Measurements from ENCODE around the gene NR2C2.

NR2C2 gene

DNA sequence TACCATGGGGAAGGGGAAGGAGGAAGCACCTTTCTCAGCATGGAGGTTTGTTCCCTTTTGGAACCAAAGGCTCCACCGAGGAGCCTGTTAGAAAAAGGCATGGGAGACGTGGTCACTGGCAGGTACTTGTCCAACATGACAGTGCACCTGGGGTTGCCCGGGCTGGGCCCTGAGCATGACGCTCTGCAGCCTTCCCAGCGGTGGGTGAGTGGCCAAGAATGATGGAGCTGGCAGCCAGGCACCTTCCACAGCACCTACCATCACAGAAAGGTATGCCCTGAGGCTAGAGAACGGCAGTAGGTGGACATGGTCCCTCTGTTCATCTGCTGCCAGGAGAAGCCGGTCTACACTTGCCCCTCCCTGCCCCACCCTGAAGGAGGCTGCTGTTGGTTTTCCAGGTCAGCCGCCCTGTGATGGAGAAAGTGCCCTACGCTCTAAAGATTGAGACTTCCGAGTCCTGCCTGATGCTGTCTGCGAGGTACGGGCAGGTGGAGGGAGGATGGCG lies 29.0 kb upstream of the NR2C2 start:
- H2BK5ac ChIP-seq (ENCODE audit: low read length), result no peak overlapping the region
- H3K4me3 ChIP-seq (ENCODE audit: low read length), result no peak overlapping the region
- H3K27ac ChIP-seq (ENCODE audit: low read depth, low read length), result no peak overlapping the region
- no peaks in the 10 kb centered on the region for H3K79me2 ChIP-seq (ENCODE audit: control insufficient read depth, insufficient read depth, low read length)
- WGBS (ENCODE audit: extremely low coverage, insufficient coverage, low lambda C conversion rate), result no CpG with 5 or more reads among the region's 13 CpGs
- no peaks in the 10 kb centered on the region for H3K79me1 ChIP-seq (ENCODE audit: low read length)
- H2BK120ac ChIP-seq (ENCODE audit: low read depth, low read length), result no peak overlapping the region
- no peak overlapping the region for H2AK5ac ChIP-seq (ENCODE audit: low read length)
- H2BK15ac ChIP-seq (replicated peaks; ENCODE audit: low read depth), result no peak overlapping the region
- no peak overlapping the region for H3K4ac ChIP-seq (ENCODE audit: low read depth, low read length)
- no peak for DNase-seq
- no peak overlapping the region for H3K18ac ChIP-seq (ENCODE audit: low read length)
- H3K27me3 ChIP-seq (ENCODE audit: insufficient read depth, low read length, poor library complexity), result no peaks in the 10 kb centered on the region
- H3K23ac ChIP-seq (ENCODE audit: low read length), result no peak overlapping the region
- H3K4me1 ChIP-seq (ENCODE audit: control insufficient read depth, low read depth, low read length), result no peaks in the 10 kb centered on the region
- H4K5ac ChIP-seq (ENCODE audit: low read length), result no peak overlapping the region
- no peak overlapping the region for H3K9ac ChIP-seq (ENCODE audit: low read length)
- H3K36me3 ChIP-seq (ENCODE audit: control insufficient read depth, insufficient read depth, low read length), result no peaks in the 10 kb centered on the region
- no peak overlapping the region for H3K56ac ChIP-seq (ENCODE audit: low read length)
- no peak overlapping the region for H3K4me2 ChIP-seq (ENCODE audit: low read length)
- no peak overlapping the region for H4K8ac ChIP-seq (ENCODE audit: low read depth, low read length)

GRCh38 chr3:14920536-14920935 lies 26.8 kb upstream of the NR2C2 start:
- H2AK5ac ChIP-seq (ENCODE audit: low read length), result no peak overlapping the region
- no peak overlapping the region for H2BK5ac ChIP-seq (ENCODE audit: low read length)
- no peak overlapping the region for H3K4me2 ChIP-seq (ENCODE audit: low read length)
- no peak for DNase-seq
- H3K4me1 ChIP-seq (ENCODE audit: control insufficient read depth, low read depth, low read length), result no peaks in the 10 kb centered on the region
- H3K27ac ChIP-seq (ENCODE audit: low read depth, low read length), result no peak overlapping the region
- no peaks in the 10 kb centered on the region for H3K27me3 ChIP-seq (ENCODE audit: insufficient read depth, low read length, poor library complexity)
- no peaks in the 10 kb centered on the region for H3K79me2 ChIP-seq (ENCODE audit: control insufficient read depth, insufficient read depth, low read length)
- H3K4me3 ChIP-seq (ENCODE audit: low read length), result no peak overlapping the region
- no peak overlapping the region for H3K56ac ChIP-seq (ENCODE audit: low read length)
- WGBS (ENCODE audit: extremely low coverage, insufficient coverage, low lambda C conversion rate), result no CpG with 5 or more reads among the region's 5 CpGs
- H4K5ac ChIP-seq (ENCODE audit: low read length), result no peak overlapping the region
- no peak overlapping the region for H2BK15ac ChIP-seq (replicated peaks; ENCODE audit: low read depth)
- no peak overlapping the region for H3K4ac ChIP-seq (ENCODE audit: low read depth, low read length)
- H3K79me1 ChIP-seq (ENCODE audit: low read length), result no peaks in the 10 kb centered on the region
- H4K8ac ChIP-seq (ENCODE audit: low read depth, low read length), result no peak overlapping the region
- H2BK120ac ChIP-seq (ENCODE audit: low read depth, low read length), result no peak overlapping the region
- no peak overlapping the region for H3K18ac ChIP-seq (ENCODE audit: low read length)
- H3K36me3 ChIP-seq (ENCODE audit: control insufficient read depth, insufficient read depth, low read length), result no peaks in the 10 kb centered on the region
- no peak overlapping the region for H3K23ac ChIP-seq (ENCODE audit: low read length)
- H3K9ac ChIP-seq (ENCODE audit: low read length), result no peak overlapping the region

GRCh38 chr3:14921034-14921616 lies 26.3 kb upstream of the NR2C2 start:
- Histone ChIP-seq H3K4me1 (ENCODE audit: control insufficient read depth, low read depth, low read length) (no peaks in the 10 kb centered on the region), H3K4me3 (ENCODE audit: low read length) (no peak overlapping the region), H4K5ac (ENCODE audit: low read length) (no peak overlapping the region), H3K79me2 (ENCODE audit: control insufficient read depth, insufficient read depth, low read length) (no peaks in the 10 kb centered on the region), H3K79me1 (ENCODE audit: low read length) (no peaks in the 10 kb centered on the region), H3K56ac (ENCODE audit: low read length) (no peak overlapping the region), H3K27ac (ENCODE audit: low read depth, low read length) (no peak overlapping the region), H3K18ac (ENCODE audit: low read length) (no peak overlapping the region), H3K36me3 (ENCODE audit: control insufficient read depth, insufficient read depth, low read length) (no peaks in the 10 kb centered on the region), H2BK120ac (ENCODE audit: low read depth, low read length) (no peak overlapping the region), H3K23ac (ENCODE audit: low read length) (no peak overlapping the region), H4K8ac (ENCODE audit: low read depth, low read length) (no peak overlapping the region), H2AK5ac (ENCODE audit: low read length) (no peak overlapping the region), H3K4me2 (ENCODE audit: low read length) (no peak overlapping the region), H2BK15ac (replicated peaks; ENCODE audit: low read depth) (no peak overlapping the region), H3K9ac (ENCODE audit: low read length) (no peak overlapping the region), H3K27me3 (ENCODE audit: insufficient read depth, low read length, poor library complexity) (no peaks in the 10 kb centered on the region), H2BK5ac (ENCODE audit: low read length) (no peak overlapping the region), H3K4ac (ENCODE audit: low read depth, low read length) (no peak overlapping the region)
- WGBS (ENCODE audit: extremely low coverage, insufficient coverage, low lambda C conversion rate), result no CpG with 5 or more reads among the region's 10 CpGs
- DNase-seq, result peak; percentile 87

DNA sequence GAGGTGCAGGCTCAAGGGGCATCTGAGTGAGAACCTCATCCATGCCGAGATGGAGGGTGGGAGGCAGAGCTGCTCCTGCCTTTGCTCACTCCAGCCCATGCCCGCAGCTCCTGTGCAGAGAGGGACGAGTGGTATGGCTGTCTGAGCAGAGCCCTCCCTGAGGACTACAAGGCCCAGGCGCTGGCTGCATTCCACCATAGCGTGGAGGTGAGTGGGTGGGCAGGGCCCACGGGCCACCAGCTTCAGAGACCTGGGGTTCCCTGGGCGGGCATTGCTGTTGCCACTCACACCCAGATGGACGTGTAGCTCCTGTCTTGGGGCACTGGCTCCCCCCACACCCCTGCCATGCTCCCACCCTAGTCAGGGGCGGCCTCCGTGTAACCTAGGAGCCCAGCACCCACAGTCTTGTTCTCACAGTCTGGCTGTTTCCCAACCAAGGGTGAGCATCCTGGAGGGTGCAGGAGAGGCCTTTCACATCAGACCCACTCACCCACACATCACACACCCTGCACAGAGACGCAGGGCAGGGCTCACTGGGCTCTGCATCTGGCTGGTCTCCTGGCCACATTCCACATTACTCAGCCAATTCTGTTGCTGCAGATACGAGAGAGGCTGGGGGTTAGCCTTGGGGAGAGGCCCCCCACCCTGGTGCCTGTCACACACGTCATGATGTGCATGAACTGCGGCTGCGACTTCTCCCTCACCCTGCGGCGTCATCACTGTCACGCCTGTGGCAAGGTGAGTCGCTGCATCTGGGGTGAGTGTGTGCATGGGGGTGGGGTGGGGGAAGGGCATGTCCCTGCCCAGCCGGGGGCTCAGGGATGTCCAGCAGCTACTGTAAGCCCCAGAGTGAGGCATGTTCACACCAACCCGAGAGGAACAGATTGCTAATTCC lies 25.3 kb upstream of the NR2C2 start:
- no peak overlapping the region for H2BK120ac ChIP-seq (ENCODE audit: low read depth, low read length)
- no peak overlapping the region for H3K4me2 ChIP-seq (ENCODE audit: low read length)
- H2BK15ac ChIP-seq (replicated peaks; ENCODE audit: low read depth), result no peak overlapping the region
- no peak overlapping the region for H3K56ac ChIP-seq (ENCODE audit: low read length)
- H2AK5ac ChIP-seq (ENCODE audit: low read length), result no peak overlapping the region
- H3K18ac ChIP-seq (ENCODE audit: low read length), result no peak overlapping the region
- no peaks in the 10 kb centered on the region for H3K36me3 ChIP-seq (ENCODE audit: control insufficient read depth, insufficient read depth, low read length)
- no peak overlapping the region for H3K9ac ChIP-seq (ENCODE audit: low read length)
- H4K5ac ChIP-seq (ENCODE audit: low read length), result no peak overlapping the region
- no peak overlapping the region for H3K4ac ChIP-seq (ENCODE audit: low read depth, low read length)
- H3K23ac ChIP-seq (ENCODE audit: low read length), result no peak overlapping the region
- DNase-seq, result no peak
- no peaks in the 10 kb centered on the region for H3K27me3 ChIP-seq (ENCODE audit: insufficient read depth, low read length, poor library complexity)
- H2BK5ac ChIP-seq (ENCODE audit: low read length), result no peak overlapping the region
- H3K4me1 ChIP-seq (ENCODE audit: control insufficient read depth, low read depth, low read length), result no peaks in the 10 kb centered on the region
- H3K27ac ChIP-seq (ENCODE audit: low read depth, low read length), result no peak overlapping the region
- H3K4me3 ChIP-seq (ENCODE audit: low read length), result no peak overlapping the region
- no peak overlapping the region for H4K8ac ChIP-seq (ENCODE audit: low read depth, low read length)
- WGBS (ENCODE audit: extremely low coverage, insufficient coverage, low lambda C conversion rate), result no CpG with 5 or more reads among the region's 21 CpGs
- H3K79me2 ChIP-seq (ENCODE audit: control insufficient read depth, insufficient read depth, low read length), result no peaks in the 10 kb centered on the region
- H3K79me1 ChIP-seq (ENCODE audit: low read length), result no peaks in the 10 kb centered on the region

- Histone ChIP-seq H3K23ac (ENCODE audit: low read length) (no peak overlapping the region), H2AK5ac (ENCODE audit: low read length) (no peak overlapping the region)
These were observed 24.5 kb upstream of the NR2C2 start for GRCh38 chr3:14922863-14923262.

More at GRCh38 chr3:14922863-14923262, 24.5 kb upstream of the NR2C2 start:
- Histone ChIP-seq H3K4me3 (ENCODE audit: low read length) (no peak overlapping the region), H2BK15ac (replicated peaks; ENCODE audit: low read depth) (no peak overlapping the region), H3K79me1 (ENCODE audit: low read length) (no peaks in the 10 kb centered on the region), H3K27ac (ENCODE audit: low read depth, low read length) (no peak overlapping the region), H3K79me2 (ENCODE audit: control insufficient read depth, insufficient read depth, low read length) (no peaks in the 10 kb centered on the region), H3K4me2 (ENCODE audit: low read length) (no peak overlapping the region), H3K4me1 (ENCODE audit: control insufficient read depth, low read depth, low read length) (no peaks in the 10 kb centered on the region), H3K56ac (ENCODE audit: low read length) (no peak overlapping the region), H2BK5ac (ENCODE audit: low read length) (no peak overlapping the region), H3K4ac (ENCODE audit: low read depth, low read length) (no peak overlapping the region), H3K27me3 (ENCODE audit: insufficient read depth, low read length, poor library complexity) (no peaks in the 10 kb centered on the region), H3K36me3 (ENCODE audit: control insufficient read depth, insufficient read depth, low read length) (no peaks in the 10 kb centered on the region), H4K8ac (ENCODE audit: low read depth, low read length) (no peak overlapping the region), H4K5ac (ENCODE audit: low read length) (no peak overlapping the region), H3K18ac (ENCODE audit: low read length) (no peak overlapping the region), H2BK120ac (ENCODE audit: low read depth, low read length) (no peak overlapping the region), H3K9ac (ENCODE audit: low read length) (no peak overlapping the region)
- DNase-seq, result no peak
- no CpG with 5 or more reads among the region's 13 CpGs for WGBS (ENCODE audit: extremely low coverage, insufficient coverage, low lambda C conversion rate)

Measured in mesendoderm (in vitro differentiated cells).